ENCODE measurements around the gene MAPKAP1. TPM values are rescaled to one million over a fixed set of nuclear protein-coding genes. Genes with fewer than 3 reads are reported as not detected.

The MAPKAP1 gene
- total RNA-seq, 2 experiments from 2014 or later, result 53.2 to 59.4 TPM

DNA sequence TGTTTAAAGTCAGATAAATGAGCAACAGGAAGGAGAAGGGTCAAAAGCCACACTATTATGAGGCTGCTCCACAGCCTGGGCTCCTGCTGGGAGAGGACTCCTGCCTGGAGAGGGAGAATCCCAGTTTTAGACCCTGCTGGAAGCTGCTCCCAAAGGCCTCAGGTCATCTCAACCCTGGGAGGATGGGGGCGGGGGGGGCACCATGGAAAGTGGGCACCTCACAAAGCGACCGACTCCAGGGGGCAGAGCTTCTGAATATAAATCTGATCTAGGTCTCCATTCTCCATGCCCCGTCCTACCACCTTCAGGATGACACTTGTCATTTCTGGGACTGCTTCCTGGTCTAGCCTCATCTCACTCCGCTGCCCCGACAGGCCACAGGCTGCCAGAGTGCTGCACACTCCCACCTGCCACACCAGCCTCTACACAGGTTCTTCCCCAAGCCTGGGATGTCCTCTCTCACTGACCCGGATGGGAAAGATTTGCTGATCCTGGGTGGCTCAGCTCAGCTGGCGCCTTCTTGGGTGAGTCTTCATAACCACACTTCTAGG lies 262.0 kb downstream of the MAPKAP1 start:
- ATAC-seq (no peak), DNase-seq (no peak)
- Mint-ChIP-seq H3K9me3 (ENCODE audit: low read depth) (no peaks in the 10 kb centered on the region), H3K27me3 (no peaks in the 10 kb centered on the region), H3K4me1 (no peaks in the 10 kb centered on the region), H3K27ac (no peak overlapping the region), H3K4me3 (no peak overlapping the region), H3K36me3 (no peaks in the 10 kb centered on the region)
- CTCF ChIA-PET, result no interaction called here

DNA sequence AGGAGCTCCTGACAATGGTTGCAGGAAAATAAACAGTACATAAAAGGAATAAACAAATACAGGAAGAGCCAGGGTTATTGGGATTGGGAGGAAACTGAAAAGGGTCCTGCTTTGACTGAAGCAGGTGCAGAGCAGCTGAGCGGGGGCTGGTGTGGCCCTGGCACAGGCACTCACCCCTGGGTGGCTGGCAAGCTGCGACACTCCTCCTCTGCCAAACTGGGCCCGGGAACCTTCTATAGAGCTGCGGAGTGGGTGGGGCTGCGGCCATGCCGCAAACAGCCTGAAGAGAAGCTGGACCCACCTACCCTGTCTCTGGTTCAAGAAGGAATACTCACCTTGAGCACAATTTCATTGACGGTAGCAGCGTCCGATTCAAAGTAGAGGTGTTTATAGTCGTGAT lies 262.8 kb downstream of the MAPKAP1 start:
- DNase-seq, result no peak
- H3K4me3 Mint-ChIP-seq, result no peak overlapping the region
- no peaks in the 10 kb centered on the region for H3K36me3 Mint-ChIP-seq
- no peaks in the 10 kb centered on the region for H3K27me3 Mint-ChIP-seq
- H3K9me3 Mint-ChIP-seq (ENCODE audit: low read depth), result no peaks in the 10 kb centered on the region
- H3K4me1 Mint-ChIP-seq, result no peaks in the 10 kb centered on the region
- no peak for ATAC-seq
- CTCF ChIA-PET, result interaction anchor here (1.6 kb wide), 1 partner anchor 18 kb away, joined by 4 read pairs; no protein-coding TSS in a partner anchor
- H3K27ac Mint-ChIP-seq, result no peak overlapping the region

DNA sequence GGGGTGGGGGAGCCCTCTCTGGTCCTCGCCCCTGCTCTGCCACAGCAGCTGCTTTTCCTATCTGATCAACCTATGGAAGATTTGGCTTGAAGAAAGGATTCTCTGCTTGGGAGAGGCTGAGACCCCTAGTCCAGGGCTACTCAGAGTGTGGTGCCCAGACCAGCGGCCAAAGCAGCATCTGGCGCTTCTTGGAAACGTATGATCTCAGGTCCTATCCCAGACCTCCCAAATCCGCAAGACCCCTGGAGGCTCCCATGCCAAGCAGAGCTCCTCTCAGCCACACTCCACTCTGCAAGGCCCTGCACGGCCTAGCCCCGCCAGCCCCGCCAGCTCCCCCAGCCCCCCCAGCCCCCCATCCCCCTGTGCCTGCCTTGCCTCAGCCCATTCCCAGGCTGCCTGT lies 263.6 kb downstream of the MAPKAP1 start:
- Mint-ChIP-seq H3K27ac (no peak overlapping the region), H3K4me1 (no peaks in the 10 kb centered on the region), H3K36me3 (no peaks in the 10 kb centered on the region), H3K9me3 (ENCODE audit: low read depth) (no peaks in the 10 kb centered on the region), H3K27me3 (no peaks in the 10 kb centered on the region), H3K4me3 (no peak overlapping the region)
- no peak for ATAC-seq
- no peak for DNase-seq
- CTCF ChIA-PET, result interaction anchor here (1.6 kb wide), 1 partner anchor 17 kb away, joined by 4 read pairs; no protein-coding TSS in a partner anchor

DNA sequence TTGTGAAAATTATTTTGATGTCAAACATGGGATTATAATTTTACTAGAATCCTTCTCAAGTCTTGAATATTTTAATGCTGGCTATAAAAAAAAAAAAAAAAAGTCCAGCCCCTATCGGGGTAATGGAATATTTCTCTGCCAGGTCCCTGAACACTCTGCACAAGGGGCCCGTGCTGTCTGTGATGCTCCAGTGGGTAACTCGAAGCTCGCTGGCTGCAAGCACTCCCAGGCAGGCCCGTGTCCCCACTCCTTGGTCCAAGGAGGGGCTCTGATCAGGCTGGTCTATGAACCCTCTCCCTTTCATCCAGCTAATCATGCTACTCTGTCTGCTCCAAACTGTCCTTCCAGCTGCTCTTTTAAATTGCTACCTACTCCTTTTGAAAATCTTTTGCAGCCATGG lies 264.6 kb downstream of the MAPKAP1 start:
- H3K9me3 Mint-ChIP-seq (ENCODE audit: low read depth), result no peaks in the 10 kb centered on the region
- no peaks in the 10 kb centered on the region for H3K36me3 Mint-ChIP-seq
- no peak overlapping the region for H3K4me3 Mint-ChIP-seq
- no peaks in the 10 kb centered on the region for H3K4me1 Mint-ChIP-seq
- no peaks in the 10 kb centered on the region for H3K27me3 Mint-ChIP-seq
- no peak overlapping the region for H3K27ac Mint-ChIP-seq
- ATAC-seq (no peak), DNase-seq (no peak)
- CTCF ChIA-PET, result interaction anchor here (1.6 kb wide), 1 partner anchor 16 kb away, joined by 4 read pairs; no protein-coding TSS in a partner anchor

DNA sequence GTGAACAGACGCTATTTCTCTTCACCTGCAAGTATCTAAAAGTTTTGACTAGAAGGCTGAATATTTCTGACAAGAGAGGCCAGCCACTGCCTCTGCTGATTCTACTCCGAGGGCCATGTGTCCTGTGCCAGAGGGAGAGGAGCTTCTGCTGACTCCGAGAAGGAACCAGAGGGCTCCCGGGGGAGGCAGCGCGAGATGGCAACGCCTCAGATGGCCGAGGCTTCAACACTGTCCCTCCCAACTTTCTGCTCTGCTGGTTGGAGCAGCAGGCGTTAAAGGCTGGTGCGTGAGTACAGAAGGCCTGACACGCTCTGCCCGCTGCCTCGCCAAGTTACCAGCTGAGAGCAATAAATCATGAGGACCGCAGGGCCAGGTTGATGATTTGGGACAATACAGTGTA lies 266.6 kb downstream of the MAPKAP1 start:
- no peak for ATAC-seq
- Mint-ChIP-seq H3K4me3 (no peak overlapping the region), H3K9me3 (ENCODE audit: low read depth) (no peaks in the 10 kb centered on the region), H3K27ac (no peak overlapping the region), H3K27me3 (no peaks in the 10 kb centered on the region), H3K36me3 (no peaks in the 10 kb centered on the region), H3K4me1 (no peaks in the 10 kb centered on the region)
- CTCF ChIA-PET, result no interaction called here
- DNase-seq, result no peak

DNA sequence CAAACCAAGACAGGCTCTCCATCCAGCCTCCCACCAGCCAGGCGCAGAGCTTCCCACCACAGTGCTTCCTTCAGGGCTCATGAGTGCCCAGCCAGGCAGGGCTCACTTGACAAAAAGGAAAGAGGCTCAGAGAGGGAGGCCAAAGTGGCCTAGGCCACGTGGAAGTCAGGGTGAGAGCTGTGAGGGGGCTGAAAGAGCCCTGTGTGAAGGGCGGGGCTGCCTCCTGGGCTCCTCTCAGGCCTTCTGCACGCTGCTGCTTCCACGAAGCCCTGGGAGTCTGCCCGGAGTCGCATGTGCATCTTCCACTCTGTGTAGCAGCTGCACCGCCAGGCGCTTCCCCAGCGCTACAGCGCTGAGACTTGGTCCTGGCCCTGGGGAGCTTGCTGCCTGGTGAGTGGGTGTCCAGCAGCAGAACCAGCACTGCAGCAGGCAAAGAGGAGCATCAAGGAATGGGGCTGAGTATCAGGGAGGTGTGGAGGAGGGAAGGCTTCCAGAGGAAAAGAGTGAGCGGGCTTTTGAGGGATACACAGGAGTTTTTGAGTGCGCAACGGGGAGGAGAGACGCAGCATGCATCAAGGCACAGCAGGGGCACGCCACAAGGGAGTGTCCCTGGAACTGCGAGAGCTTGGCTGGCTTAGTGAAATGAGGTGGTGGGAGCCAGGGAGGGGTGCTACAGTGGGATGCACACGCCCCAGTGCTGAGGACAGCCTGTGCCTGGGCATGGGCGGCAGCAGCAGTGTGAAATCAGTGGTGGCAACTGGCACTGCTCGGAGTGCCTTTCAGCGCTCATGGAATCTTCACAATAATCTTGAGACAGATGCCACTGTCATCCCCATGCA lies 267.4 kb downstream of the MAPKAP1 start:
- ATAC-seq, result no peak
- H3K9me3 Mint-ChIP-seq (ENCODE audit: low read depth), result no peaks in the 10 kb centered on the region
- CTCF ChIA-PET, result interaction anchor here (2.1 kb wide), 1 partner anchor 32 kb away, joined by 5 read pairs; no protein-coding TSS in a partner anchor
- no peak overlapping the region for H3K4me3 Mint-ChIP-seq
- H3K27ac Mint-ChIP-seq, result no peak overlapping the region
- no peaks in the 10 kb centered on the region for H3K4me1 Mint-ChIP-seq
- DNase-seq, result no peak
- H3K36me3 Mint-ChIP-seq, result no peaks in the 10 kb centered on the region
- H3K27me3 Mint-ChIP-seq, result no peaks in the 10 kb centered on the region

DNA sequence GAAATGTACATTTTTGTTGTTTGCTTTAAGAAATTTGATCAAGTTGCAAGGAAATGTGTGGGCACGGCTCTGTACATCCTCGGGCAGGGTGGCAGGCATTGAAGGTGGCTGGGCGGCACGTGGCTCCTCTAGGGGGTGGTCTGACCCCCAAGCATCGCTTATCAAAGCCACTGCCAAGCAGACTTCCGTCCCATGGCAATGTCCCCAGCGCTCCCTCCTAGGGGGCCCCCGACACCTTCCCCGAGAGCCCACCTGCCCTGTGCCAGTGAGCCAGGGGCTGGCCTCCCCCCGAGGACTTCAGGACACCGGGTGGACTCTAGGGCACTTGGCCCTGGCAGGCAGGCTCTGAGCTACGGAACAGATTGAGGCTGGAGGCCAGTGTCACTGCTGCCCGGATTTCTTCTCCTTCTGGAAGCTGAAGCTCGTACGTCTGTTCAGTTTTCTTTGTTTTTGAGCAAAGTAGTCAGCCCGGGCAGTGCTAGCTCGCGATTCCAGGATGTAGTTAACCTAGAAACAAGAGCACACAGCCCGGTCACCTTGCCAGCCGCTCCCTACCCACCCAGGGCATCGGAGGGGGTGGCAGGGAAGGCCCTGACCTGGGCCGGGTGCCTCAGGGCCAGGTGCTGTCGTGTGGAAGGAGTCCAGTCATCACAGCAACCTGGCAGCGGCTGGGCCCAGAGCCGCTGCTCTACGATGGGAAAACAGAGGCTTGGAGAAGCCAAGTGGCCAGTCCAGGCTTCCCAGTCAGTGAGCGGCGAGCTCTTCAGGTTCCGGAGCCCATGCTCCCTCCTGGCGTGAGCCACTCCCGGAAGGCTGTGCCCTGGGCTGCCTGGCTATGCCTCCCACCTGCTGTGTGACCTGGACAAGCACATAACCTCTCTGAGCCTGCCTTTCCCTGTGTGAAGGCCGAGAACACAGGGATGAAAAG lies 268.2 kb downstream of the MAPKAP1 start:
- CTCF ChIA-PET, result interaction anchor here (2.1 kb wide), 1 partner anchor 31 kb away, joined by 5 read pairs; no protein-coding TSS in a partner anchor
- ATAC-seq, result no peak

DNA sequence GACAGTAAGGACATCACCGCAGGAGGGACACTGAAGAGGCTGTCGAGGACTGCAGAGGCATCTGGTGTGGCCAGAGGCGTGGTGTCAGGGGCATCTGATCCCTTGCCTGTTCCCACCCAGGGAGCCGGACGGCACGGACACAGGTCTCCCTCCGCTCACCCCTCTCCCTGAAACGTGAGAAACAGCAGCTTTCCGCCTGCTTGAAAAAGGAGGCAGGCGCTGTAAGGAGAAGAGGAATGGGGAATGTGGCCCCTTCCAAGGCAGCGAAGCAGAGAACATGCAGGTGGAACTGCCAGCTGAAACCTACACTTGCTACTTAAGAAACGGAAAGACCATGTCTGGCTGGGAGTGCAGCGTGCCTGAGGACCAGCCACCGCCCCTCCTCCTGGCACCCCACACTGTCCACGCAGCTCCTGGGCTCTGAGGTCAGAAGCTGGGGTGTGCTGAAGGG lies 269.2 kb downstream of the MAPKAP1 start:
- no peak overlapping the region for H3K27ac Mint-ChIP-seq
- ATAC-seq, result no peak
- no peaks in the 10 kb centered on the region for H3K27me3 Mint-ChIP-seq
- H3K4me1 Mint-ChIP-seq, result no peaks in the 10 kb centered on the region
- DNase-seq, result no peak
- H3K9me3 Mint-ChIP-seq (ENCODE audit: low read depth), result no peaks in the 10 kb centered on the region
- CTCF ChIA-PET, result interaction anchor here (2.1 kb wide), 1 partner anchor 30 kb away, joined by 5 read pairs; no protein-coding TSS in a partner anchor
- no peak overlapping the region for H3K4me3 Mint-ChIP-seq
- H3K36me3 Mint-ChIP-seq, result no peaks in the 10 kb centered on the region

More for the DNA sequence above, 268.2 kb downstream of the MAPKAP1 start:
- no peaks in the 10 kb centered on the region for H3K27me3 Mint-ChIP-seq
- H3K9me3 Mint-ChIP-seq (ENCODE audit: low read depth), result no peaks in the 10 kb centered on the region
- no peak overlapping the region for H3K27ac Mint-ChIP-seq
- no peak overlapping the region for H3K4me3 Mint-ChIP-seq
- DNase-seq, result no peak
- no peaks in the 10 kb centered on the region for H3K36me3 Mint-ChIP-seq
- H3K4me1 Mint-ChIP-seq, result no peaks in the 10 kb centered on the region

DNA sequence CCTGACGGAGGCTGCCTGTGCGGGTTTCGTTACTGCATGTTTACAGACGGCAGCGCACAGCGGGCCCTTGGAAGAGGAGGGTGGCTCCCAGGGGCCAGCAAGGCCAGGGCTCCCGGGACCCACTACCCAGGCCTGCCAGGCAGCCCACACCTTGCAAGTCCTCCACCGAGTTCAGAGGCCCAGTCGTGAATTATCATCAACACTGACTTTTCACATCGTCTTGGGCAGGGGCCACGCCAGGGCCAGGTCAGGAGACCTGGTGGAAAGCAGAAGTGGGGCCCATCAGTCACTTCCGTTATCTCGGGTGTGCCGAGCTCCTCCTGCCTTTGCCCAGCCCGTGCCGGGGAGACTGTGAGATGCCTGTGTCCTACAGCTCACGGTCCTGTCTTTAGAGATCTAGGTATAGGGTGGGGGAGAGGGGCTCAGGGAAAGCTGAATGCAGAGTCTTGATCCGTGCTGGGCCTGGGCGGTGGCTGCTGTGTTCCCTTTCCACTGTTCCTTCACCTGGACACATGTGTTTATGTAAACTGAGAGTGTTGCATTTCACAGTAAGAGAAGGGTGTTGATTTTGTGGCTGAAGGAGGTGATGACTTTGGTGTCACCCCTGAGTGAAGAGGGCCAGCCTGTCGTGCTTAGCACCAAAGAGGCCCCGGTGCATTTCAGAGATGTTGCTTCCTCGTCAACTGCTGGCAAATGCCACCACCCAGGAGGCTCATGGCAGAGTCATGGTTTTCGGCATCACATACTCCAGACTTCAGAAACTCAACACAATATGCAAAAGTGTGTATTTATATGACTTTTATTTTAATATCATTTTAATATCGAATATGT lies 270.2 kb downstream of the MAPKAP1 start:
- Mint-ChIP-seq H3K36me3 (no peaks in the 10 kb centered on the region), H3K27ac (no peak overlapping the region), H3K27me3 (no peaks in the 10 kb centered on the region), H3K9me3 (ENCODE audit: low read depth) (no peaks in the 10 kb centered on the region), H3K4me3 (no peak overlapping the region), H3K4me1 (no peaks in the 10 kb centered on the region)
- CTCF ChIA-PET, result interaction anchor here (1.2 kb wide), 1 partner anchor 29 kb away, joined by 7 read pairs; no protein-coding TSS in a partner anchor
- DNase-seq (no peak), ATAC-seq (peak; percentile 6)

DNA sequence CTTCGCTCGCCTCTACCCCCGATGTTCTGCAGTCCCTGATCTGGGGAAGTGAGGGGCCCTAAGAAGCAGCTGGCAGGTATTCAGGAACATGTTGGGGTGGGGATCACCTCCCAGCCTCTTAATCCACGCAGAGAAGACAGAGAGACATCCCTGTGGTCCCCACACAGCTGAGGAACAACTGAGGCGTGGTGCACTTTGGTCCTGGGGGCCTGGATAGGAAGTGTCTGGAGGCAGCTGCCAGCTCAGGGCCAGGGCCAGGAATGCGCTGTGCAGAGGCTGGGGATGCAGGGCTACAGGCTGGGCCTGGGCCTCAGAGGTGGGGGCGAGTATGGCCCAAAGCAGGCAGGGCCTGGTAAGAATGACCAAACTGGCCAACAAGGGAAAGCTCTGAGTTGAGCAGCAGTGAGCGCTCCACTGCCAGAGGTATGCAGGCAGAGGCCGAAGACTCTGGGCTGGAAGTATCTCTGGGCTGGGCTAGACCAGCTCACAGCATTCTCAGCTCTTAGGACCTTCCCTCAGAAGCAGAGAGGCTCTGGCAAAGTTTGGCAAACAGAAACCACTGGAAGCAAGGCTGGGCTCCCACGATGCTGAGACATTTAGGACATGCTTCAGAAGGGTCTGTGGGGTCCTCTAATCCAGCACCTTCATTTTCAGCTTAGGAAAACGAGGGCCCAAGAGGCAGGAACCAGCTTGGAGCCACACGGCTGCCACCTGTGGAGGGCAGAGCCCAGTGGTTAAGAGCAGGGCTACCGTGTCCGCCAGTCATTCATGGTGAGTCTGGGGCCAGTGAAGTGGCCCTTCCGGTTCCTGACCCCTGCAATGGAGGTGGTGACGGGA lies 271.0 kb downstream of the MAPKAP1 start:
- H3K27ac Mint-ChIP-seq, result no peak overlapping the region
- H3K27me3 Mint-ChIP-seq, result no peaks in the 10 kb centered on the region
- H3K36me3 Mint-ChIP-seq, result no peaks in the 10 kb centered on the region
- DNase-seq, result no peak
- no peaks in the 10 kb centered on the region for H3K4me1 Mint-ChIP-seq
- H3K9me3 Mint-ChIP-seq (ENCODE audit: low read depth), result no peaks in the 10 kb centered on the region
- CTCF ChIA-PET, result interaction anchor here (1.2 kb wide), 1 partner anchor 28 kb away, joined by 7 read pairs; no protein-coding TSS in a partner anchor
- ATAC-seq, result no peak
- H3K4me3 Mint-ChIP-seq, result no peak overlapping the region

DNA sequence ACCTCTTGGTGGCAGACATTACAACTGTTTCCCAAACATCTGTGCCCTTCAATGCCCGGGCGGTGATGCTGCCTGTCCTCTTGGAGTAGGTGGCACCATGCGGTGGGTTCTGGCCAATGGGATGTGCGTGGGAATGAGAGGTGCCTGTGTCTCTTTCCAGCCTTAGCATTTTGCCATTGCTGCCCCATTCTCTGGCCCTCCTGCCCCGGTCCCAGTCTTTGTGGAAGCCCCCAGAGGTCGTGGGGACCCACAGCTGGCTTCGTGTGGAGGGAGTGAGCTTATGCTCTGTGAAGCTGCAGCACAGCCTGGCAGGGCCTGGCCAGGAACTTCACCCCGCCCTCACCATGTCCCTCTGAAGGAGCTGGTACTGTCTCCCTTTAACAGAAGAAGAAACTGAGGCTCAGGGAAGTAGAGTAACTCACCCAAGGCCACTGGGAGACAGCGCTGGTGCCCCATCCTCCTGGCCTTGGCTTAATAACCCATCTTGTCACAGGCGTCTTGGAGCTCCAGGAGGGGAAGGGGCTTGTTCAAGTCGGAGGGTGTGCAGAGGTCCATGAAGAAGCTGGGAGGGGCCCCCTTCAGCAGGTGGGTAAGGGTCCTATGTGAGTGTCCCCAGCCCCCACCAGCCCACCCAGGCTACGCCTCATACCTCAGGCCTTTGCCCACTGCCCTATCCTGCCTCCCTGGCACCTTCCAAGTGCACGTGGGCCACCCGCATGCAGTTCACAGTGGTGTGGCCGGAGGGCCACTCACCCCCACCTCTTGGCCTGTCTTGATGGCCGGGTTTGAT lies 271.8 kb downstream of the MAPKAP1 start:
- H3K27me3 Mint-ChIP-seq, result no peaks in the 10 kb centered on the region
- H3K9me3 Mint-ChIP-seq (ENCODE audit: low read depth), result no peaks in the 10 kb centered on the region
- ATAC-seq (no peak), DNase-seq (no peak)
- no peak overlapping the region for H3K27ac Mint-ChIP-seq
- CTCF ChIA-PET, result no interaction called here
- H3K36me3 Mint-ChIP-seq, result no peaks in the 10 kb centered on the region
- H3K4me1 Mint-ChIP-seq, result no peaks in the 10 kb centered on the region
- no peak overlapping the region for H3K4me3 Mint-ChIP-seq

All from activated CD8-positive, alpha-beta memory T cell treated with anti-CD3 and anti-CD28 coated beads, Interleukin-2, amount 10 ng/mL, durations not matched to agents 7 days and 5 days (primary cell).